ENCODE results near the gene HHIPL2.

HHIPL2 gene
- total RNA-seq, result 0 to 0.43 (median 0.07) reads per million in 18 experiments

GRCh38 chr1:222547944-222548671 lies at the start of gene HHIPL2:
HHIPL2 (minus strand) TSS chr1:222548104; CDS start chr1:222548044, 60 bp downstream.
- no peak for DNase-seq

- no peak for DNase-seq
Observed at GRCh38 chr1:222596696-222597095, 48.8 kb upstream of the HHIPL2 start.

GRCh38 chr1:222594789-222595188 lies 46.9 kb upstream of the HHIPL2 start:
- DNase-seq, result no peak

GRCh38 chr1:222592171-222592570 lies 44.3 kb upstream of the HHIPL2 start:
- no peak for DNase-seq

- DNase-seq, result peak; percentile 81 to 87
Observed at GRCh38 chr1:222589462-222590302, 41.8 kb upstream of the HHIPL2 start, which contains the start of gene TAF1A. TAF1A (minus strand) TSS chr1:222589933.

GRCh38 chr1:222588135-222588534 lies 40.2 kb upstream of the HHIPL2 start:
- no peak for DNase-seq

GRCh38 chr1:222586842-222587241 lies 38.9 kb upstream of the HHIPL2 start:
- DNase-seq, result no peak

- peak; percentile 50 to 80 for DNase-seq
Observed at GRCh38 chr1:222583079-222583478, 35.2 kb upstream of the HHIPL2 start.

GRCh38 chr1:222582099-222582774 lies 34.3 kb upstream of the HHIPL2 start:
- no peak for DNase-seq

- DNase-seq, result no peak
Observed at GRCh38 chr1:222579316-222579715, 31.4 kb upstream of the HHIPL2 start.

- DNase-seq, result no peak
Observed at GRCh38 chr1:222570837-222571236, 22.9 kb upstream of the HHIPL2 start.

GRCh38 chr1:222561656-222562055 lies 13.8 kb upstream of the HHIPL2 start:
- no peak for DNase-seq

GRCh38 chr1:222557574-222557973 lies 9.7 kb upstream of the HHIPL2 start:
- DNase-seq, result no peak

GRCh38 chr1:222557148-222557547 lies 9.2 kb upstream of the HHIPL2 start:
- no peak for DNase-seq

- DNase-seq, result no peak
Observed at GRCh38 chr1:222555992-222556615, 8.2 kb upstream of the HHIPL2 start.

- no peak for DNase-seq
Observed at GRCh38 chr1:222554177-222554576, 6.3 kb upstream of the HHIPL2 start.

GRCh38 chr1:222552882-222553281 lies 5.0 kb upstream of the HHIPL2 start:
- no peak for DNase-seq

- DNase-seq, result no peak
Observed at GRCh38 chr1:222547260-222547614, 667 bp downstream of the HHIPL2 start.

- DNase-seq, result peak; percentile 4 to 14
Observed at GRCh38 chr1:222546548-222547259, 1.2 kb downstream of the HHIPL2 start.

GRCh38 chr1:222546091-222546490 lies 1.8 kb downstream of the HHIPL2 start:
- no peak for DNase-seq

GRCh38 chr1:222543817-222544216 lies 4.1 kb downstream of the HHIPL2 start:
- DNase-seq, result no peak

- DNase-seq, result no peak
Observed at GRCh38 chr1:222540598-222540995, 7.3 kb downstream of the HHIPL2 start.
